ENCODE measurements around the gene ZSCAN25.
"Not testable (repeated sequence)": the region's sequence is repeated elsewhere in the genome, so short reads cannot be mapped to it uniquely, and the experiment has no call there.

The ZSCAN25 gene

DNA sequence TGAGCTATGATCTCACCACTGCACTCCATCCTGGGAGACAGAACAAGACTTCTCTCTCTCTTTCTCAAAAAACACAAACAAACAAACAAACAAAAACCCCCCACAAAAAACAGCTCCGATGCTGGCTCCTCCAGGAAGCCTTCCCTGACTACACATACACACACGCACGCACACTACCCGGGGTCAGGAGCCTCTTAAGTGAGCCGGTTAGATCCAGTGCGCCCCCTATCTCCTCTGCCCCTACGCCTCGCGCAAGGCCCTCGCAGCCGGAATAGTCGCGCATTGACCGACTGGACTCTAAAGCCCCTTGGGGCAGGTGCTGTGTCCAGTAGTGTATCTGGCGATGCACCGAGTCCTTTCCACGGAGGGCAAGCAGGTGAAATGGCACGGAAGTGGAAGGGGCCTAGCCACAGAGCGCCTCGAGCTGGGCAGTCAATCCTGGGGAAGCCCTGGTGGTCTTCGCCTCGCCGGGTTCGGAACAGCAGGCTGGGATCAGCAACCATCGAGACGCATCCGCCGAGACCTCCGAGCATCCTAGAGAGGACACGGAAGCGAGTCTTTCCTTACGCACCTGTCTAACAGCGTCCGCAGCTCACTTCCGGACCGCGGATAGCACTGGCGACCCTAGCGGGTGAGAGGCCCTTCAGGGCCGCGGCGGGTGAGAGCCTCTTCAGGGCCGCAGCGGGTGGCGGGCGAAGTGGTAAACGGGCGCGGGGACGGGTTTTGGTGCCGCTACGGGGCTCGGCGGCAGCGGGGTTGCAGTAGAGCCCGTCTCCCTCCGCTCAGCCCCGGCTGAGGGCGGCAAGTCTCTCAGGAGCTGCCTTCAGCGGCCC, at the start of gene ZSCAN25:
Gene ZSCAN25 (plus strand): TSS at position 588 of the 833 bp plus-strand sequence. CDS start 2,661 bp downstream, outside the sequence.
- DNase-seq, result peak; percentile 93

DNA sequence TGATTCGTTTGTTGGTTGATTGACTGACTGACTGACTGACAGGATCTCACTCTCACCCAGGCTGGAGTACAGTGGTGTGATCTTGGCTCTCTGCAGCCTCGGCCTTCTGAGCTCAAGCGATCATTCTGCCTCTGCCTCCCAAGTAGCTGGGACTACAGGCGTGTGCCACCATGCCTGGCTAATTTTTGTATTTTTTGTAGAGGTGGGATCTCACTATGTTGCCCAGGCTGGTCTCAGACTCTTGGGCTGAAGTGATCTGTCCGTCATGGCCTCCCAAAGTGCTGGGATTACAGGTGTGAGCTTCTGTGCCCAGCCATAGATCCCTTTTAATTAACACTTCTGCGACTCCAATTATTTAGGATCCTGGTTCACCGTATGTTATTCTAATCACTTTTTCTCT, 48.0 kb upstream of the ZSCAN25 start:
- not testable (repeated sequence) for DNase-seq

DNA sequence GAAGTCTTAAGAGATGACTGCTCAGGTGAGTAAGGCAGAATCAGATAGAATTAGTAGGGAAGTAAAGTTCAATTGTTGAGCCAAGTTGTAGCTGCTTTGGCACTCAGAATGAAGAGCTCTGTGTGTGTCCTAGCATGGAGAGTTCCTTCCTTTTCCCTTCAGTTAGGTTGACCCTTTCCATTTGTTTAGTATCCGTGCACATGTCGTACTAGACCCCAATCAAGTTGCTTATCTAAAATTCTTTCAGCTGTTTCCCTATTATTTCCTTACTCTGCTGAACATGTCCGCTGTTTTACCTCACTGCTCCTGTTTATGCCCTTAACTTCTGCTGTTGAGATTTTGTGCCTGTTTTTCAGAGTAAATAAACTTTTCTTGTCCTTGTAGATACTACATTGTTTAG, 45.0 kb upstream of the ZSCAN25 start:
- no peak for DNase-seq

DNA sequence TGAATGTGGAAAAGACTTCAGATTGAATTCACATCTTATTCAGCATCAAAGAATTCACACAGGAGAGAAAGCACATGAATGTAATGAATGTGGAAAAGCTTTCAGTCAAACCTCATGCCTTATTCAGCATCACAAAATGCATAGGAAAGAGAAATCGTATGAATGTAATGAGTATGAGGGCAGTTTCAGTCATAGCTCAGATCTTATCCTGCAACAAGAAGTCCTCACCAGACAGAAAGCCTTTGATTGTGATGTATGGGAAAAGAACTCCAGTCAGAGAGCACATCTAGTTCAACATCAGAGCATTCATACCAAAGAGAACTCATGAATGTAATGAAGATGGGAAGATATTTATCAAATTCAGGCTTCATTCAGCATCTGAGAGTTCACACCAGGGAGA, 43.5 kb upstream of the ZSCAN25 start:
- DNase-seq, result no peak

DNA sequence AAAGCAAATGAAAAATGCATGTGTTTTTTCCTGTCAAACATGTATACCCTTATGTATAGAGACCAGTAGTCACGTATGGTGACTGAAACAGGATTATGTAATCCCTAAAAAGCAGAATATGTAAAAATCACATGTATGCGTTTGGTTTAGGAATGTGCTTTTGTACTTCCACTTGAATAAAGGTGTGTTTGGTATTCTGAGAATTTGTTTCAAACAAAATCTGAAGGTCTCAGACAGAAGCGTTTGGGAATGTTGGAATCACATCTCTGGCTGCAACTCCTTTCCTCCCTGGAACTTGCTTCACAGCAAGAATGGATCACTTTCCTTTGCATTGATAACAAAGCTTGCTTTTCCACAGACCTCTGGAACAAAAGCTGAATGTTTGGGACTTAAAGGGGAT, 40.5 kb upstream of the ZSCAN25 start:
- DNase-seq, result no peak

DNA sequence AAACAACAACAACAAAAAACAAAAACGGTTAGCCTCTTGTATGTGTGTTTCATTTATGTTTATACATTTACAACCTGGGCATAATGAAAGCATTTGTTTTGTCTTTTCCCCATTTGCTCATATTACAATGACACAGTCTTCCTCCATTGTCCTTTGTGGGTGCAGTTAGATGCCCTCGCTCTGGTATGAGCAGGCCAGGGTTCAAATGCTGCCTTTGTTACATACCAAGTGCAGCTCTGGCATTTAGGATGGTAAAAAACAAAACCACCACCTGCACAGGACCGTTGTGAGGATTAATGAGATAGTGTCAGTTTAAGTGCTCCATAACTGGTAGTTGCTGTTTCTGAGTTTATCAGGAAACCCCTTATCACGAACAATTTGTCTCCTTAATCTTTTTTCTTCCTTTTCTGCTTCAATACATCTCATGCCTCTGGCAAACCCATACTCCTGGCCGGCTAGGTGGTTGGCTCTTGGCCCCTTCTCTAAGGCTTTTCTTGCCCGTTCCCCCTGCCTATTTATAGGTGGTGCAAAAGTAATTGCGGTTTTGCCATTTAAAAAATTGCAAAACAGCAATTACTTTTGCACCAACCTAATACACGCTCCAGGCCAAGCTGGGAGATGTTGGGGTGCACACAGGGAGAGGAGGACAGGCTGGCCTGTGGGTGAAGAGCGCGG, 37.3 kb upstream of the ZSCAN25 start:
- DNase-seq, result no peak

DNA sequence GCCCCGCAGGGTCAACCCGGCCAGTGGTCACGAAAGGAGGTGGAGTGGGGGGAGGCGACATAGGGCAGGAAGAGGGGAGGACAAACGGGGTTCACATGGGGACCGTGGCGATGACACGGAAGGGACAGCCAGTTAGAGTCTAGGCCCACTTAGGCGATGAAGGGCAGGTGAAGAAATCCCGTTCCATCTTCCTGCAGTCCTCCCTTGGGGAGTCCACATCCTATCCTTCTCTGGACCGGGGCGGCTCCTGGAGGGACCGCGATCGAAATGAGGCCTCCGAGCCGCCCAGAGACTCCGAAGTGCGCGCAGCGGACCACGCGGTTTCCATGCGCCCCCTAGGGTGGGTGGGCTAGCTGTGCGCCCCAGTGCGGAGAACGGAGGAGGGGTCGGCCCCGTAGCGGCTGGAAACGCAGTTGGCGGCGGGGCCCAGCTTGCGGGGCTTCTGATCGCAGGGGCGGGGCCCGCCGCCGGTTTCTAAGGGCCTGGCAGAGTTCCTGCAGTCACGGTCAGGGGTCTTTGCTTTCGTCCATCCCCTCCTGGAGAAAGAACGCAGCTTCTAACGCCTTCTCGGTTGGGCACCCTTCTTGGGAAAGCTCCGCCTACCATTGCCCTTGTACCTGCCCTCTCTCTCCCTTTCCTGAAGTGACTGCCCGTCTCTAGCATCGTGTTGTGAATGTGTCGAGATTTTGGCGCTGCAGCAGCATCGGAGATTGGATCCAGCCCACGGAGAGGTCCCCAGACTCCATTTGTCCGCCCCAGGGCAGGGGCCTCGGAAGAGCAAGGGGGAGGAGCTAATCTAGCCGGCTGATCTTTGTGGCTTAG, 36.6 kb upstream of the ZSCAN25 start:
- DNase-seq, result peak; percentile 63

DNA sequence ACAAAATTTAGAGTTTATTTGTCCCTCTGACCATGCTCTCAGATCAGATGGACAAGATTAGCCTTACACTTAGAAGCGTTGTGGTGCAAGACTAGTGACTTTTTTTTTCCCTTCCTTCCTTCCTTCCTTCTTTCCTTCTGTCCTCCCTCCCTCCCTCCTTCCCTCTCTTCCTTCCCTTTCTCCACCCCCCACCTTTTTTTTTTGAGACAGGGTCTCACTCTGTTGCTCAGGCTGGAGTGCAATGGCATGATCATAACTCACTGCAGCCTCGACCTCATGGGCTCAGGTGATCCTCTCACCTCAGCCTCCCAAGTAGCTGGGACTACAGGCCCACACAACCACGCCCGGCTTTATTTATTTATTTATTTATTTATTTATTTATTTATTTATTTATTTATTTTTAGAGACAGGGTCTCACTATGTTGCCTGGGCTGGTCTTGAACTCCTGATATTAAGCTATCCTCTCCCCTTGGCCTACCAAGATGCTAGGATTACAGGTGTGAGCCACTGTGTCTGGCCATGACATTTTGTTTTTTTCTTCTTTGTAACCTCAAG, 35.9 kb upstream of the ZSCAN25 start:
- DNase-seq, result not testable (repeated sequence)

DNA sequence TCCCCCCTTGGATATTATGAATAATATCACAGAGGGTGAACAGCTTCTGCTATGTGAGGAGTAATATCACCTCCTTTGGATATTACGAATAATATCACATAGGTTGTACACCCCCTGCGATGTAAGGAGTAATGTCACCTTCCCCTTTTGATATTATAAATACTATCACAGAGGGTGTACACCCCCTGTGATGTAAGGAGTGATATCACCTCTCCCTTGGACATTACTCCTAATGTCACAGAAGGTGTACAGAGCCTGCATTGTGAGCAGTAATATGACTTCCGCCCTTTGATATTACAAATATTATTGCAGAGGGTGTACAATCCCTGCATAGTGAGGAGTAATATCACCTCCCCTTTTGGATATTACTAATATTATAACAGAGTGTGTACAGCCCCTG, 27.9 kb upstream of the ZSCAN25 start:
- no peak for DNase-seq

DNA sequence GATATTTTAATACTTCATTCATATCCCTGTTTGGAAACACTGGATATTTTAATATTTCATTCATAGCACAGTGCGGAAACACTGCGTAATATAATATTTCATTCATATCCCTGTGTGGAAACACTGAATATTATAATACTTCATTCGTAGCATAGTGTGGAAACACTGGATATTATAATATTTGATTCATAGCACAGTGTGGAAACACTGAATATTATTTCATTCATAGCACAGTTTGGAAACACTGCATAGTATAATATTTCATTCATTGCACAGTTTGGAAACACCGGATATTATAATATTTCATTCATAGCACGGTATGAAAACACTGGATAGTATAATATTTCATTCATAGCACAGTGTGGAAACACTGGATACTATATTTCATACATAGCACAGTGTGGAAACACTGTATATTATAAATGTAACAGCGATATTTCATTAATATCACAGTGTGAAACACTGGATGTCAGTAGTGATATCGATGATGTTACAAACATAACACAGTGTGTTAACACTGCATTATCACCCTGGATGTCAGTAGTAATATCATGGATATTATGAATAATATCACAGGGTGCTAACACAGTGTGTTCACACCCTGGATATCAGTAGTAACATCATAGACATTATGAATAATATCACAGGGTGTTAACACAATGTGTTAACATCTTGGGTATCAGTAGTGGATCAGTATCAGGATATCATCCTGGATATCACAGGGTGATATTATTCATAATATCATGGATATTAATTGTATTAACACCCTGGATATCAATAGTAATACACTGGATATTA, 21.6 kb upstream of the ZSCAN25 start:
- DNase-seq, result no peak

DNA sequence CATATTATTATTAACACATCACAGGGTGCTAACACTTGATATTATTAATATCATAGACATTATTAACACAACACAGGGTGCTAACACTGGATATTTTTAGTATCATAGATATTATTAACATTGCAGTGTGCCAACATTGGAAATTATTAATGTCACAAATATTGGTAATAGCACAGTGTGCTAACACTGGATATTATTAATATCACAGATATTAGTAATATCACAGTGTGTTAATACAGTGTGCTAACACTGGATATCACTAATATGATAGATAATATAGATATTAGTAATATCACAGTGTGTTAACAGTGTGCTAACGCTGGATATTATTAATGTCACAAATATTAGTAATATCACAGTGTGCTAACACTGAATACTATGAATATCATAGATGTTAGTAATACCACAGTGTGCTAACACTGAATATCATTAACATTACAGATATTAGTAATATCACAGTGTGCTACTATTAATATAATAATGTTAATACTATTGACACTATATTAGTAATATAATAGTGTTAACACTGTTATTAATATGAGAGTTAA, 20.3 kb upstream of the ZSCAN25 start:
- no peak for DNase-seq

DNA sequence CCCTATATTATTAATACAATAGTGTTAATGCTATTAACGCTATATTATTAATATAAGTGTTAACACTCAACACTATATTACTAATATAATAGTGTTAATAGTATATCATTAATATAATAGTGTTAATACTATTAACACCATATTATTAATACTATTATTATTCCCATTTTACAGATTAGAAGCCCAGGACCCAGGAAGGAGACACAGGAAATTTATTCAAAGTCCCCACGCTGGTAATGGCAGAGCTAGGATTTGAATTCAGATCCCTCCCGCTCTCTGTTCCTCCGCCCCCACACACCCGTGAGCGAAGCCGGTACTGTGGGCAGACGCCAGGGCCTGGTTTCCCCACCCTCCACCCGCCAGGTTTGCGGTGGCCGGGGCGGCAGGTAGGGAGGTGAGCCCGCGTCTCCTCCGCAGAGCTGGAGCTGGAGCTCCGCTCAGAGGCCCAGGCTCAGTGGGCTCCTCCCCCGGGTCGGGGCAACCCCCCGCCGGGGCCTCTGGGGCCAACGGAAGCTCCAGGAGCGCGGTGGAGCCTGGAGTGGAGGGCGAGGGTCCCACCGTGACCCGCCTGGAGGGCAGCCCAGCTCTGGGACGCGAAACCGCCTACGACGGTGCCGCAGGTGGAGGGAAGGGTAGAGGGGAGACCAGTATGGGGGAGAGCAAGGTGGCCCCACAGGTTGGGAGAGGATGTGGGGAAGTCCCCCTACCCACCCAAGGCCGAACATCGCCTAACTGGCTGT, 18.8 kb upstream of the ZSCAN25 start, which contains the start of gene TMEM225B:
Gene TMEM225B (plus strand): TSS at position 506 of the 740 bp plus-strand sequence. CDS start 6,122 bp downstream, outside the sequence.
- no peak for DNase-seq

DNA sequence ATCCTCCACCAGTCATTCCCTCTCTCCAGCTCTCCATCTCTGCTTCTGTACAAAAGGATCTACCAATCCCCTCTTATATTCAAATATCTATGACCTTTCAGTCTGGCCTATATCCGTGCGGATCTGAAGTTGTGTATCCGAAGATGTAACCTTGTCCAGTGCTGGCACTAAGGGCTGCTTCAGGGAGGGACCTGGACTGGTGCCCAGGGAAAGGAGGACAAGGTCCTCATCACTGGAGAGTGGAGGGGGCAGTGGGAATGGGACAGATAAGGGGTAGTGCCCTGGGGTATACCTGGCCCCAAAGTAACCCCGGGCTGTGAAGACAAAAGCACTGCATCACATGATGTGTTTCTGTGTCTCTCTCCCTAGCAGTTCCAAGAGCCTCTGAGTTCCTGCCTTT, 16.9 kb upstream of the ZSCAN25 start:
- no peak for DNase-seq

DNA sequence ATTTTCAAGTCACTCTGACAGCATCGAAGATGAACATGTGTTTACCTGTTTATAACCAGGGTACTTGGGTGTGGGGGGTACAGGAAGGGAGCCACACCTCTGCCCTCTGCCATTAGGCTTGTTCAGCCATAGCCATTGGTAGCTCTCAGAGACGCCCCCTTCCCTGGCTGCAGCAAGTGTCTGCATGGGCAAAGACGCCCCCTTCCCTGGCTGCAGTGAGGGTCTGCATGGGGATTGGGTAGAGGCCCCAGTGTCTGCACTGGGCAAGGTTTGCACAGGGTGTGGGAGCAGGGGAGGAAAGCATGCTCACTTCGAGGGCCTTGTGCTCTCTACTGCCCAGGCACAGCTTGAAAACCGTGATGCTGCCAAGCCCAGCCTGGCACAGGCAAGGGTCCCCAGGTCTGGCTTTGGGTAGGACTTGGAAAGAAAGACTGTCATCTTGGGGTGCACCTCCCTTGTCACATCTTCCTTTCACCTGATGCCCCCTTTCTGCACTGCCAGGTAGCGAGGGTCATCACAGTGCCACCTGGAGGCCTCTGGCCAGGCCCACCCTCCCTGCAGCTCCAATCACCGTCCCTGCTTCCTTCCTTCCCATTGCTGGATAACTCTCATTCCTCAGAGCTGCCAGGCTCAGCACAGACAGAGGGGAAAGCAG, 15.0 kb upstream of the ZSCAN25 start:
- DNase-seq, result no peak

DNA sequence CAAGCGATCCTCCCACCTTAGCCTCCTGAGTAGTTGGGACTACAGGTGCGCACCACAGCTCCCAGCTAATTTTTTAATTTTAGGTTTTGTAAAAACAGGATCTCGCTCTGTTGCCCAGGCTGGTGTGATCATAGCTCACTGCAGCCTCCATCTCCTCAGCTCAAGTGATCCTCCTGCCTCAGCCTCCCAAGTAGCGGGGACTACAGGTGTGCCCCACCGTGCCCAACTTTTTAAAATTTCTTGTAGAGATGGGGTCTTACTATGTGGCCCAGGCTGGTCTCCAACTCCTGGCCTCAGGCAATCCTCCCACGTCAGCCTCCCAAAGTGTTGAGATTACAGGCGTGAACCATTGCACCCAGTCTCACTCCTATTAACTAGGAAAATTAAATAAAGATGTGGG, 11.2 kb upstream of the ZSCAN25 start:
- DNase-seq, result no peak

DNA sequence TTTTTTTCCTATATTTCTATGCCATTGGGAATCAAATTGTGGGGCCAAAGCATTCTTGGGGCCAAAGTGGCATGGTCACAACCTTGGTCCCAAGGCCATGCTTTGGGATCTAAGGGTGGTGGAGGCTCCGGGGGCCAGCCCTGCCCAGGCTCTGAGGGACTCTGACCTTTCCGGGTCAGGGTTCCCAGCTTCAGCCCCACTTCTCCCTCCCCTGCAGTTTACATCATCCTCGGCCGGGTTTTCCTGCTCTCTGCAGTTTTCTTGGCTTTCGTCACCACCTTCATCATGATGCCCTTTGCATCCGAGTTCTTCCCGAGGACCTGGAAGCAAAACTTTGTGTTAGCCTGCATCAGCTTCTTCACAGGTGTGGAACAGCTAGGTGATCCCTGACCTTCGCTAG, 10.2 kb upstream of the ZSCAN25 start:
- no peak for DNase-seq

DNA sequence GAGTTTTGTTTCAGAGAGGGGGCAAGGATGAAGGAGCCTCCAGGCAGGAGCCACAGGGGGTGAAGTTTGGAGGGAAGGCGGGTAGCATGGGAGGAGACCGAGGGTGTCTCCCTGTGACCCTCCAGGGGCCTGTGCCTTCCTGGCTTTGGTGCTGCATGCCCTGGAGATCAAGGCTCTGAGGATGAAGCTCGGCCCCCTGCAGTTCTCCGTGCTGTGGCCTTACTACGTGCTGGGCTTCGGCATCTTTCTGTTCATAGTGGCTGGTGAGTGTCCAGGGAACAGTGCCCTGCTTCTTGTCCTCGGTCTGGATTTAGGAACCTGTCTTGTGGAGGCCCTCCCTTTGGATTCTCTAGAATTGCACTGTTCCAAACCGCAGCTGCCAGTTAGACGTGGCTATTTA, 9.2 kb upstream of the ZSCAN25 start:
- DNase-seq, result no peak

DNA sequence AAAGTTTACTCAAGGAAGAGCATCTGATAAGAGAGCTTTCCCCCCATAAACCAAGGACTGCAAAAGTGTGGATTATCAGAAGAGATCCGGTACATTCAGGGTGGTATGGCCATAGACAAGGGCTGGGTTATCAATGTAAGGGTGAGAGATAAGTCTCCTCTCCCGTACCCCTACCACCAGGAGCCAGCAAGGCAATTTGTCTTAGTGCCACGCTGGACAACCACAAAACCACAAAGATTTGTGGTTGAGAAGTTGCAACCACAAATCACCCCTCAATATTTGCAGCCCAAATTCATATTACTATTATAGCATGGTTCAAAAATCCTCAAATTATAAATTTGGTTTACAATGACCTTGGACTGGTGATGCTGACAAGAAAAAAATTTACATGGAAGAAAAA, 2.3 kb upstream of the ZSCAN25 start:
- DNase-seq, result no peak

DNA sequence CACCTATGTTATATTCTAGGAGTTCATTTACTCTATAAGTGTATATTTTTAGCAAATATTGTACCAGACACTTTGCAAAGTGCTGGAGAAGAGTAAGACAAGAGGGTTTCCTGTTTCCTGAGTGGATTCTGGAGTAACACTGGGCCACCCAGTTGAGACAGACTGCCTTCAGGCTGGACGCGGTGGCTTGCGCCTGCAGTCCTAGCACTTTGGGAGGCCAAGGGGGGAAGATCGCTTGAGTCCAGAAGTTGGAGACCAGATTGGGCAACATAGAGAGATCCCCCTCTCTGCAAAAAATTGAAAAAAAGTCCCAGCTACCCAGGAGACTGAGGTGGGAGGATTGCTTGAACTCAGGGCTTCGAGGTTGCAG, 772 bp upstream of the ZSCAN25 start:
- DNase-seq, result no peak

DNA sequence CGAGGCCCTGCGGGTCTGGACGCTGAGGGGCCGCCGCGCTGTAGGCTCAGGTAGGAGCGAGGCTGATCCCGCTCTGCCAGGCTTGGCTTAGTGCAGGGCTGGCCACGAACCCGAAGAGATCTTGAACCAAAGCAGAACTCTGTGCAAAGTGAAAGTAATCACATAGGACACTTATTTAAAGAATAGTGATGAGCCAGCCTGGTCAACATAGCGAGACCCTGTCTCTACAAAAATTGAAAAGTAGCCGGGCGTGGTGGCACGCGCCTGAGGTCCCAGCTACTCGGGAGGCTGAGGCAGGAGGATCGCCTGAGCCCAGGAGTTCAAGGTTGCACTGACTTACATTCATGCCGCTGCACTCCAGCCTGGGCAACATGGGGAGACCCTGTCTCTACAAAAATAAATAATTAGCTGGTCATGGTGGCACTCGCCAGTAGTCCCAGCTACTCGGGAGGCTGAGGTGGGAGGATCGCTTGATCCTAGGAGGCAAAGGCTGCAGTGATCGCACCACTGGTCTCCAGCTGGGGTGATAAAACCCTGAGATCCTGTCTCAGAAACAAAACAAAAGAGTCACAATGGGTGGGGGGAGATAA, 541 bp downstream of the ZSCAN25 start:
- no peak for DNase-seq

Data from femur (tissue), 1 donor.